SK-N-SH (cell line): Measurements from ENCODE around the gene ASIC4. TPM values are rescaled to one million over a fixed set of nuclear protein-coding genes. Genes with fewer than 3 reads are reported as not detected.

Source experiments
- CTCF ChIA-PET: fragments of 300-600, 350-600 bp; formaldehyde crosslinking; extraction: SDS; loops from one replicate; lab custom pipeline; 2021; lab: Yijun Ruan, JAX
- POLR2A ChIA-PET: fragments of 350-600 bp; sonication (Branson Sonifier 250); formaldehyde crosslinking; extraction: SDS; loops from one replicate; lab custom pipeline; 2020; ENCODE audit warnings: antibody characterized with exemption, inconsistent platforms; lab: Yijun Ruan, JAX
- DNase-seq: peaks from one replicate; pipeline ENCODE4 v3.0.0; 2012
- H2AFZ ChIP-seq: fragments of 200-600 bp; sonication (generic); 2 replicates; pipeline ENCODE4 v1.8.1; 2016; ENCODE audit warnings: antibody characterized with exemption, mild to moderate bottlenecking, low read depth
- H3F3A ChIP-seq: fragments of 200-600 bp; sonication (generic); replicated peaks from 2 replicates; pipeline ENCODE3; 2016; ENCODE audit warnings: antibody characterized with exemption, mild to moderate bottlenecking; ENCODE audit not compliant: insufficient read depth
- H3K27ac ChIP-seq, 2 experiments: fragments of 200-500 bp in 1 of 2; fragments of 200-600 bp in 1 of 2; sonication (Bioruptor generic) in 1 of 2; sonication (generic), shearing (Covaris generic) in 1 of 2; 2 replicates each; pipeline versions ENCODE4 v1.5.1 to v1.6.1; 2014 to 2016; ENCODE audit warnings: low read depth in 2 of 2, inconsistent platforms in 1 of 2, low read length in 1 of 2, mild to moderate bottlenecking in 1 of 2, mixed read lengths in 1 of 2
- H3K27me3 ChIP-seq: fragments of 200-600 bp; sonication (generic), shearing (Covaris generic); 2 replicates; pipeline ENCODE4 v1.6.1; 2016; ENCODE audit warnings: mixed run types; ENCODE audit not compliant: insufficient read depth
- H3K36me3 ChIP-seq, 2 experiments: fragments of 200-500 bp in 1 of 2; fragments of 200-600 bp in 1 of 2; sonication (Bioruptor generic) in 1 of 2; sonication (generic) in 1 of 2; replicated peaks in 1 of 2; 2 replicates each; pipeline versions ENCODE3 to v1.5.1; 2014 to 2016; ENCODE audit warnings: low read length in 1 of 2, mild to moderate bottlenecking in 1 of 2; ENCODE audit not compliant: insufficient read depth in 2 of 2, control insufficient read depth in 1 of 2
- H3K4me1 ChIP-seq, 2 experiments: fragments of 200-500 bp in 1 of 2; fragments of 200-600 bp in 1 of 2; sonication (Bioruptor generic) in 1 of 2; sonication (generic), shearing (Covaris generic) in 1 of 2; 2 replicates each; pipeline versions ENCODE4 v1.5.1 to v1.6.1; 2014 to 2016; ENCODE audit warnings: low read depth in 1 of 2, low read length in 1 of 2, mixed run types in 1 of 2; ENCODE audit not compliant: insufficient read depth in 2 of 2, control insufficient read depth in 1 of 2
- H3K4me2 ChIP-seq: fragments of 200-600 bp; sonication (generic), shearing (Covaris generic); 2 replicates; pipeline ENCODE4 v1.6.1; 2017; ENCODE audit warnings: mixed run types
- H3K4me3 ChIP-seq, 2 experiments: fragments of 200-500 bp in 1 of 2; fragments of 200-600 bp in 1 of 2; sonication (Bioruptor generic) in 1 of 2; sonication (generic), shearing (Covaris generic) in 1 of 2; 2 replicates each; pipeline versions ENCODE4 v1.5.1 to v1.8.1; 2014 to 2016; ENCODE audit warnings: low read depth in 2 of 2, inconsistent platforms in 1 of 2, low read length in 1 of 2, mild to moderate bottlenecking in 1 of 2, mixed read lengths in 1 of 2, moderate library complexity in 1 of 2
- H3K79me2 ChIP-seq: fragments of 200-600 bp; sonication (generic); 2 replicates; pipeline ENCODE4 v1.8.1; 2017; ENCODE audit warnings: mild to moderate bottlenecking; ENCODE audit not compliant: insufficient read depth
- H3K9ac ChIP-seq: fragments of 200-600 bp; sonication (generic); 2 replicates; pipeline ENCODE4 v1.6.1; 2017; ENCODE audit warnings: mixed run types
- H3K9me2 ChIP-seq: fragments of 200-600 bp; sonication (generic); 2 replicates; pipeline ENCODE4 v1.6.1; 2017; ENCODE audit warnings: mixed run types
- H3K9me3 ChIP-seq: fragments of 200-600 bp; sonication (generic); 2 replicates; pipeline ENCODE4 v1.6.1; 2017; ENCODE audit warnings: mixed run types, mild to moderate bottlenecking, moderate library complexity
- H4K20me1 ChIP-seq: fragments of 200-600 bp; sonication (generic); 2 replicates; pipeline ENCODE4 v1.6.1; 2017; ENCODE audit warnings: mild to moderate bottlenecking, mixed run types; ENCODE audit not compliant: insufficient read depth
- CHD2 ChIP-seq: fragments of 150-350 bp; IDR thresholded peaks from 2 replicates; pipeline ENCODE4 v1.6.1; 2018; ENCODE audit warnings: low read length; ENCODE audit not compliant: partially characterized antibody
- FOXJ3 ChIP-seq: sonication (generic); formaldehyde crosslinking; IDR thresholded peaks from 2 replicates; pipeline ENCODE4 v1.5.1; 2020; ENCODE audit warnings: mild to moderate bottlenecking, missing genetic modification reagents
- JUND ChIP-seq: IDR thresholded peaks from 2 replicates; pipeline ENCODE4 v1.4.0; 2012
- MEF2A ChIP-seq: IDR thresholded peaks from 2 replicates; pipeline ENCODE4 v1.4.0; 2012; ENCODE audit warnings: low read depth, borderline replicate concordance
- NFIC ChIP-seq: IDR thresholded peaks from 2 replicates; pipeline ENCODE4 v1.4.0; 2012; ENCODE audit warnings: borderline replicate concordance
- PBX3 ChIP-seq: IDR thresholded peaks from 2 replicates; pipeline ENCODE4; 2012
- POLR2AphosphoS5 ChIP-seq: IDR thresholded peaks from 2 replicates; pipeline ENCODE4 v1.6.1; 2012; ENCODE audit warnings: low read depth, low read length
- RFX5 ChIP-seq: IDR thresholded peaks from 2 replicates; pipeline ENCODE4 v1.6.1; 2012; ENCODE audit warnings: mild to moderate bottlenecking, improper control_type of control experiment, low read length
- RXRA ChIP-seq: IDR thresholded peaks from 2 replicates; pipeline ENCODE4 v1.4.0; 2012; ENCODE audit warnings: low read depth, mild to moderate bottlenecking, borderline replicate concordance
- TEAD4 ChIP-seq: IDR thresholded peaks from 2 replicates; pipeline ENCODE4 v1.4.0; 2012; ENCODE audit warnings: mild to moderate bottlenecking, borderline replicate concordance; ENCODE audit not compliant: insufficient read depth
- USF2 ChIP-seq: fragments of 150-350 bp; IDR thresholded peaks from 2 replicates; pipeline ENCODE4 v1.6.1; 2017; ENCODE audit warnings: antibody characterized with exemption, low read length, low read depth, borderline replicate concordance
- WGBS: methylation state at CpG from one replicate; pipeline ENCODE4 v1.1.6; 2017; ENCODE audit warnings: low lambda C conversion rate; 5-methylcytosine and 5-hydroxymethylcytosine counted together
- polyA plus RNA-seq, 3 experiments: library from polyadenylated mRNA; depleted of rRNA; stranded (reverse); fragments of >200 nt; gene quantifications; 2 replicates each; pipeline ENCODE4 v1.2.3, GENCODE V29; 2012

The ASIC4 gene
- polyA plus RNA-seq, 1 of the 3 experiments (the other 2 are of a cell fraction), result 0.05 TPM

- 92% methylated on average over 4 of the region's 4 CpGs for WGBS
- H3K79me2 ChIP-seq, result no peaks in the 10 kb centered on the region
- H2AFZ ChIP-seq, result no peak overlapping the region
- H4K20me1 ChIP-seq, result no peaks in the 10 kb centered on the region
- H3K36me3 ChIP-seq, result peaks cover 18 to 55% of the 10 kb centered on the region in 2 experiments
- no peak for DNase-seq
- ChIA-PET CTCF (interaction anchor here (8.6 to 56.4 kb wide), 3 partner anchors 13 to 67 kb away, joined by 73 to 2824 read pairs (median 159); partner anchors contain the start of genes ASIC4, CHPF, GMPPA and TMEM198), POLR2A (no interaction called here)
- peaks cover 4% of the 10 kb centered on the region for H3F3A ChIP-seq
- H3K9me3 ChIP-seq, result no peaks in the 10 kb centered on the region
- no peaks in the 10 kb centered on the region for H3K27me3 ChIP-seq
- no peak overlapping the region for H3K4me2 ChIP-seq
- peaks cover 12 to 28% of the 10 kb centered on the region in 2 experiments; a peak in 3 of 4 replicates for H3K4me1 ChIP-seq
- H3K4me3 ChIP-seq, result no peak overlapping the region
- no peak overlapping the region for H3K27ac ChIP-seq
- H3K9ac ChIP-seq, result no peak overlapping the region
- H3K9me2 ChIP-seq, result no peaks in the 10 kb centered on the region
- TF ChIP-seq RXRA (no peak), MEF2A (no peak), NFIC (no peak), POLR2AphosphoS5 (no peak), FOXJ3 (CRISPR knock-in tag) (no peak), PBX3 (no peak)
- TF ChIP-seq, all 33 proteins: peak for 0
Observed at GRCh38 chr2:219470429-219470828, 43.9 kb upstream of the ASIC4 start.

GRCh38 chr2:219471476-219472371, 42.6 kb upstream of the ASIC4 start:
- H3K9me2 ChIP-seq, result no peaks in the 10 kb centered on the region
- no peaks in the 10 kb centered on the region for H3K79me2 ChIP-seq
- H3K27me3 ChIP-seq, result no peaks in the 10 kb centered on the region
- H3K4me3 ChIP-seq, result no peak overlapping the region
- ChIA-PET POLR2A (interaction anchor here (1.3 kb wide), 1 partner anchor 18 kb away, joined by 3 read pairs; no protein-coding TSS in a partner anchor), CTCF (interaction anchor here (2.1 to 56.4 kb wide), 4 partner anchors 15 to 68 kb away, joined by 8 to 2824 read pairs (median 116); partner anchors contain the start of genes ASIC4, CHPF, GMPPA and TMEM198)
- no peaks in the 10 kb centered on the region for H3K9me3 ChIP-seq
- H3F3A ChIP-seq, result peaks cover 6% of the 10 kb centered on the region
- H3K9ac ChIP-seq, result no peak overlapping the region
- no peak overlapping the region for H2AFZ ChIP-seq
- 89% methylated on average over 20 of the region's 22 CpGs for WGBS
- DNase-seq, result no peak
- peaks cover 18 to 46% of the 10 kb centered on the region in 2 experiments for H3K36me3 ChIP-seq
- H3K4me2 ChIP-seq, result no peak overlapping the region
- TF ChIP-seq FOXJ3 (CRISPR knock-in tag) (no peak), TEAD4 (no peak), JUND (no peak), PBX3 (no peak), USF2 (no peak), CHD2 (no peak), RFX5 (no peak)
- no peak overlapping the region; a peak in 1 of 4 replicates for H3K27ac ChIP-seq
- no peaks in the 10 kb centered on the region for H4K20me1 ChIP-seq
- peaks cover 12 to 39% of the 10 kb centered on the region in 2 experiments; a peak in 3 of 4 replicates for H3K4me1 ChIP-seq
